Retinal pigment epithelial cell (primary cell): ENCODE measurements around the gene CENPF.
"Not testable (repeated sequence)": the region's sequence is repeated elsewhere in the genome, so short reads cannot be mapped to it uniquely, and the experiment has no call there.

Source experiments
- DNase-seq: peaks from one replicate; pipeline ENCODE4 v3.0.0-alpha.2; 2010; ENCODE audit warnings: low read depth
- H3K4me3 ChIP-seq: 2 replicates; pipeline ENCODE4 v1.5.1; 2011; ENCODE audit warnings: mild to moderate bottlenecking, low read length, control low read depth, moderate library complexity
- CTCF ChIP-seq: conservative IDR thresholded peaks from 2 replicates; pipeline ENCODE4 v1.5.1; 2011; ENCODE audit warnings: low read depth, low read length, control low read depth, inconsistent platforms

CENPF gene

GRCh38 chr1:214574598-214575411, 28.2 kb upstream of the CENPF start:
- no peak overlapping the region for H3K4me3 ChIP-seq
- TF ChIP-seq CTCF: no peak
- DNase-seq: no peak

GRCh38 chr1:214576120-214576519, 26.9 kb upstream of the CENPF start:
- not testable (repeated sequence) for DNase-seq, H3K4me3 ChIP-seq

- no peak for TF ChIP-seq CTCF
- DNase-seq: no peak
- H3K4me3 ChIP-seq: no peak overlapping the region
Measured at GRCh38 chr1:214579183-214579582, 23.8 kb upstream of the CENPF start.

- H3K4me3 ChIP-seq: no peak overlapping the region
- TF ChIP-seq CTCF: no peak
- no peak for DNase-seq
Measured at GRCh38 chr1:214581785-214582184, 21.2 kb upstream of the CENPF start.

GRCh38 chr1:214582289-214582891, 20.6 kb upstream of the CENPF start:
- no peak for DNase-seq
- TF ChIP-seq CTCF: no peak
- no peak overlapping the region for H3K4me3 ChIP-seq

- no peak overlapping the region for H3K4me3 ChIP-seq
- TF ChIP-seq CTCF: no peak
- DNase-seq: no peak
Measured at GRCh38 chr1:214583113-214583512, 19.9 kb upstream of the CENPF start.

- no peak for DNase-seq
- H3K4me3 ChIP-seq: no peak overlapping the region
- no peak for TF ChIP-seq CTCF
Measured at GRCh38 chr1:214583824-214584554, 19.0 kb upstream of the CENPF start.
